Measurements from ENCODE around the gene TFB2M.

TFB2M gene

GRCh38 chr1:246554201-246554600 lies 11.9 kb downstream of the TFB2M start:
- no peak for DNase-seq (ENCODE audit: low read depth in 2 of 2)

DNA sequence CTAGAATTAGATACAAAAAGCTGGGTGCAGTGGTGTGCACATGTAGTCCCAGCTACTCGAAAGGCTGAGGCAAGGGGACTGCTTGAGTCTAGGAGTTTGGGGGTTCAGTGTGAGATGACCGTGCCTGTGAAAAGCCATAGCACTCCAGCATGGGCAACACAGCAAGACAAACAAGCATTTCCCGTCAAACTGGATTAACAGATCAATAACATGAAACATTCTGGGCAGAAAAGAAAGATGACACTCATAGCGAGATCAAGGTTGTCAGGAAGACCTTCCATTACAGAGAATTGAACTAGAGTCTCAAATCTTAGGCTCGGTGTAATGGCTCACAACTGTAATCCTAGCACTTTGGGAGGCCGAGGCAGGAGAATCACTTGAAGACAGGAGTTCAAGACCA lies 14.0 kb downstream of the TFB2M start:
- no peak for DNase-seq (ENCODE audit: low read depth in 2 of 2)

DNA sequence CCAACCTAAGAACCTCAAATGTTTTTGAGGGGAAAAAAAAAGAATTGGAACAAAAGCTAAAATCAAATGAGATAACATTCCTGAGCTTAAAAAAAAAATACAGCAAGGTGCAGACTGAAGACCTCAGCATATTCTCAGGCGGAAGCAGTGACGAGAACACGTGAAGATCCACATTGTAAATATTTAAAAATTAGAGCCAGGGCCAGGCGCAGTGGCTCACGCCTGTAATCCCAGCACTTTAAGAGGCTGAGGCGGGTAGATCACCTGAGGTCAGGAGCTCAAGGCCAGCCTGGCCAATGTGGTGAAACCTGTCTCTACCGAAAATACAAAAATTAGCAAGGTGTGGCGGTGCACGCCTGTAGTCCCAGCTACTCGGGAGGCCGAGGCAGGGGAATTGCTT lies 15.7 kb downstream of the TFB2M start:
- no peak for DNase-seq (ENCODE audit: low read depth in 2 of 2)

- no peak for DNase-seq (ENCODE audit: low read depth in 2 of 2)
Observed at GRCh38 chr1:246549665-246550064, 16.4 kb downstream of the TFB2M start.

GRCh38 chr1:246544001-246544400 lies 22.1 kb downstream of the TFB2M start:
- no peak for DNase-seq (ENCODE audit: low read depth in 2 of 2)

GRCh38 chr1:246540738-246541491 lies 25.1 kb downstream of the TFB2M start:
- no peak for DNase-seq (ENCODE audit: low read depth in 2 of 2)

DNA sequence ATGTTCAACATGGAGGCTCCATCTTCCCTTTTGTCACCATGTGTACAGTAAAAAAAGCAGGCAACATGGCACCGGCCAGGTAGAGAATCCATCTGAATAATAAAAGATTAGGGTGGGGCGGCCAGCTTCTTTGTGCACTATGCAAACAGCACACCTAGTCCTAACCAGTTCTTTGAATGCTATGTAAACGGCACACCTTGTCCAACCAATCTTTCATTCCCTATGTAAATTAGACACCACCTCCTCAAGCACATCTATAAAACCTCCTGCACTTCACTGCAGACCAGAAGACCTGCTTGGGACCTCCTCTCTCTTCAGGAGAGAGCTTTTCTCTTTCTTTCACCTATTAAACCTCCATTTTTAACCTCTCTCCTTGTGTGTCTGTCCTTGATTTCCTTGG lies 28.2 kb downstream of the TFB2M start:
- DNase-seq (ENCODE audit: low read depth in 2 of 2): no peak

DNA sequence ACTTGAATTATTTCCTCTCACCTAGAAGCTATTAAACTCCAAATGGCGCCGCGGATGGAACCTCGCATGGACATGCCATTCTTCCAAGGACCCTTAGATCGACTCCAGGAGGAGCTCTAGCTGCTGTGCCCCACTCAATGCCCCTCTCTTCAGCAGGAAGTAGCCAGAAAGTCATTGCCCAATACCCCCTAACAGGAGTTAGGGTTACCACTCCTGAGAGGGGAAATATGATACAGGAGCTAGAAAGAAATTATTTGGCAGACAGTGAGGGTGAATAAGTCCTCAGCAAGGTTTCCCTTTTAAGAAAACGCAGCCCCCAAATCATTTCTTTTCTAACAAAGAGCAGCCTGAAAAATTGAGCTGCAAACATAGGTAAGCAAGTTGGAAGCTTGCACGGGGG lies 28.6 kb downstream of the TFB2M start:
- no peak for DNase-seq (ENCODE audit: low read depth in 2 of 2)

DNA sequence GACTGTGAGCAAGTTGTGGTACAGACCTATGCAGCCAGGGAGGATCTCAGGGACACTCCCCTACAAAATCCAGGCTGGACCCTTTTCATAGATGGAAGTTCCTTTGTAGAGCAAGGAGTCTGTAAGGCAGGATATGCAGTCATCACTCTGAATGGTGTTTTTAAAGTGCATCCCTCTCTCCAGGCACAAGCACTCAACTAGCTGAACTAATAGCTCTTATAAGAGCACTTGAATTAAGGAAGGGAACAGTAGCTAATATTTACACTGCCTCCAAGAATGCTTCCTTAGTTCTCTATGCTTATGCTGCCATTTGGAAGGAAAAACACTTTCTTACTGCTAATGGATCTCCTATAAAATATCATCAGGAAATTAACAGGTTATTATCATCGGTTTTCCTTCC lies 31.9 kb downstream of the TFB2M start:
- DNase-seq (ENCODE audit: low read depth in 2 of 2): no peak

DNA sequence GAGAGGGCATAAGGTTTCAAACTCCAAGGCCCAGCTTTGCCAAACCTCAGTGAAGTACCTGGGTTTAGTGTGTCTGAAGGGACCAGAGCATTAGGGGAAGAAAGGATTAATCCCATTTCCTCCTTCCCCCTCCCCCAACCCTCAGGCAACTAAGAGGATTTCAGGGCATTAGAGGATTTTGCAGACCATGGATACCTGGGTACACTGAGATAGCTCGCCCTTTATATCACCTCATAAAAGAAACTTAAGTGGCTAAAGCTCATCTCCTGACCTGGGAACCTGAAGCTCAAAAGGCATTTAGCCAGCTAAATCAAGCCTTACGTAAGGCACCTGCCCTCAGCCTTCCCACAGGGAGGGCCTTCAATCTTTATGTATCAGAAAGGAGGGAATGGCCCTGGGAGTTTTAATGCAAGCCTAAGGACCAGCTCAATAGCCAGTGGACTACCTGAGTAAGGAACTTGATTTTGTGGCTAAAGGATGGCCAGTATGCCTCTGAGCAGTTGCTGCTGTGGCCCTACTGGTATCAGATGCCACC lies 32.6 kb downstream of the TFB2M start:
- no peak for DNase-seq (ENCODE audit: low read depth in 2 of 2)

- DNase-seq (ENCODE audit: low read depth in 2 of 2): no peak
Observed at GRCh38 chr1:246532519-246532918, 33.5 kb downstream of the TFB2M start.

DNA sequence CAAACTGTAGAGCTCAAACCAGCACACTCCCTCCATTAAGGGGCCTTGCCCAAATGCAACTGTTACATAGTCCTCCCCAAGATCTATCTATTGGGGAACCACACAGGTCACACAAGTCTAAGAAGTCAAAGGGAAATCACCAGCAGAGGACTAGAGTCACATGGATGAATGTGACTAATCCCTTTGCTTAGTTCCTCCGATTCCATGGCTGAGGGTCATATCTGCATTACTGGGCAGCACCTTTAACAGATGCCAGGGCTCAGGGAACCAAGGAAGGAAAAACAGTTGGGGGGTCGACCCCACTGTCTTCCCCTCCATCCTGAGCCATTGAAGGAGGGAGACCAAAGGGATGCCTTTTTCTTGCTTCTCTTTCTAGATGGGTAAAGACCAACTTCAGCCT lies 35.6 kb downstream of the TFB2M start:
- no peak for DNase-seq (ENCODE audit: low read depth in 2 of 2)

DNA sequence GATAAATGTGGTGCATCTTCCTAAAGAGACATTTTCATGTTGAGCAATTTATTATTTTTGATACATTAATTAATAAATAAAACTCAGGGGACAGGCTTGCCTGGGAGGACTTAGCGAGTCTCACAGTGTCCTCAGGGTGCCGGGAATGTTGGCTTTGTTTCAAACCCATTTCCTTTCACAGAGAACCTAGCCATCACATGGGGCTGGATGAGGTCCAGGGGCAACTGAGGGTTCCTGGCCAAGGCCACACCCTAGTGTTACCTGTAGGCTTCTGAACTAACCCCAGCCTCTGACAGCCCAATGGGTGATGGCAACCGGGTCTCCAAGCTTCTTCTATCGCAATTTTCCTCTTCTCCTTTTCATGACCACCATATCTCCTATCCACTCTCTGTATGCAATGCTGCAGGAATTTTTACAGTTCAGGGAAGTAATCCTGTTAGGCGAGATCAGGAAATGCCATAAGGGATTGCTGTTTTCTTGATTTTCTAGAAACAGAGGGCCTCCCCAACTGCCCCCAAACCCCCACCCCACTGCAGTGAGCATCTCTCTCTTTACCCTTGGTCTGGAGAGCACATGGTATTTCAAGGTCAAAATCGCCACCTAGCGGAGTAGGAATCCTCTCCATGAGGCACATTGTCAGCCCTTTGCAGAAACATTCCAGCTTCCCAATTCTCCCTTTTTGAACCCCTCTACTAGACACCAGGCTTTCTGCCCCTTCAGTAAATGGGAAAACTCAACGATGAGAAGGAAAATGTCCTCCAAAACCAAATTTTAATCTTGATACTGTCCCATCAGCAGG lies 36.9 kb downstream of the TFB2M start:
- DNase-seq (ENCODE audit: low read depth in 2 of 2): no peak

GRCh38 chr1:246527402-246528088 lies 38.5 kb downstream of the TFB2M start:
- DNase-seq (ENCODE audit: low read depth in 2 of 2): no peak

- DNase-seq (ENCODE audit: low read depth in 2 of 2): no peak
Observed at GRCh38 chr1:246526915-246527314, 39.1 kb downstream of the TFB2M start.

DNA sequence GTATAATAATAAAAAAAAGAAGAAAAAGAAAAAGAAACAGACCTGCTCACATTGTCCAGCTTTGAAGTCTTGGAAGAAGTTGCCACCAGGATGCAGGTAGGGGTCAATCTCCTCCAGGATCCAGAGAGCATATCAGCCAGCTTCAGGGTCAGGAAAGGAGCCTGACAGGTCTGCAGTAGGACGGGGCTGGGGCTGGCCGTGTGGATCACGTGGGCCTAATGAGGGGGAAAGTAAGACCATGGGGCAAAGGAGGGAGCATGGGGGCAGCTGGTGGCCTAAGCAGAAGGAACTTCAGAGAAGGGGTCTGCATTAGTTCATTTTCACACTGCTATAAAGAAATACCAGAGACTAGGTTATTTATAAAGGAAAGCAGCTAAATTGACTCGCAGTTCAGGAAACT lies 39.7 kb downstream of the TFB2M start:
- no peak for DNase-seq (ENCODE audit: low read depth in 2 of 2)

GRCh38 chr1:246519514-246519913 lies 46.5 kb downstream of the TFB2M start:
- no peak for DNase-seq (ENCODE audit: low read depth in 2 of 2)

GRCh38 chr1:246518456-246519205 lies 47.4 kb downstream of the TFB2M start:
- DNase-seq (ENCODE audit: low read depth in 2 of 2): no peak

DNA sequence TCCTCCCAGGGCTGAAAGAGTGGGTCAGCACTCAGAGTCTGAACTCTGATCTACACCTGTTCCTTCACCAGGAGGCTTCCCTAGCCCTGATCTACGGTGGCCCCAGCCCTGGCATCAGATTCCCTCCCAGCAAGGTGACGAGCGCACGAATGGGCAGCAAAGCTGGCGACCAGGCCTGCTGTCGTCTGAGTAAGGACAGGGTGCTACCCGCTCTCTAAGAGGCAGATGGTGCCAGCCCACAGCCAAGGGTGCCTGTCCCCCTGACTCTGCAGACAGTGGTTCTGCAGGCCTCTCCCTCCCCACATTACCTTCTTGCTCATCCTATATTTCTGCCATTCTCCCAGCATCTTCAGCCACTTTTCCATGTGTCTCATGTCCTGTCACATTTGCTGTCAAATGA lies 48.7 kb downstream of the TFB2M start:
- DNase-seq (ENCODE audit: low read depth in 2 of 2): no peak

DNA sequence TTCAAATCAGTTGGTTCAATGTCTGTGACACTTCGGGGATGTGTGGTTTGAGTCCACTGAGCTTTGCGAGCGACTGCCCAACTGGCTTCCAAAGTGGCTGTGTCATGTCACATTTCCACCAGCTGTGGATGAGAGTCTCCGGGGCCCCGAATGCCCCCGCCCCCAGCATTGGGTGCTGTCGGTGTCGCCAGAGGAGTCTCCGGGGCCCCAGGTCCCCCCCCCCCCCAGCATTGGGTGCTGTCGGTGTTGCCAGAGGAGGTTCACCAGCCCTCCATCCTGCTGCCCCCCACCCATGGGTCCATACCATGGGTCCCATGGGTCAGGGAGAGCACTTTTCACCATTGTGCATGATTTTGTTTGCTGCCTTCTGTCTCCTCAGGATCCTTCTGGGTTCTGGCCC lies 49.9 kb downstream of the TFB2M start:
- DNase-seq (ENCODE audit: low read depth in 2 of 2): no peak

DNA sequence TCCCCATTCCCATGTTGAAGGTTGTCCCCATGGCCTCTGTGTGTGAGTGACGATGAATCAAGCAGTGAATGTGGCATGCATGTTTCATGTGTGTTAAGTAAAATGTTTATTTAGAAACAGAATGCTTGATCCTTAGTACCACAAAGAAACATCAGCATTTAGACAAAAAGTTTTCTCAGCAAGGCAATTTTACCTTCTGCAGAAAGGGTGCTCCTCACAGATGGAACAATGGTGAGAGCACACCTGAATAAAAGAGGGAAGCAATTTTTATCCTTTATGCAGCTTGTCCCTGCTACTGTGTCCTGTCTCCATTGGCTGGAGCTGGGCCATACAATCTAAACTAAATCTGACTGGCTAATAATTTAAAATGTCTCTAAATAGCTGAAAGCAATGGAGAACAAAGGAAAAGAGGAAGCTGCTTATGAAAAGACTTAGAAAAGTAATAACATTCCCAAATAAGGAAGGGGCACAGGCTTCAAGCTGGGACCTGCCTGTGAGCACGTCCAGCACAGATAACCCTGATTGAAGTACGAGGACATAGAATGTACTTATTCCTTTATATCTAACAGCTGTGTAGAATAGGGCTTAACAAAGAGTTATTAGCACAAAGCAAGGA lies 50.6 kb downstream of the TFB2M start:
- no peak for DNase-seq (ENCODE audit: low read depth in 2 of 2)
